Activated T-cell treated with anti-CD3 and anti-CD28 coated beads for 48 hours (primary cell): Measurements from ENCODE around the gene ALPL.
A peak's percentile ranks its signal among the peaks of the same experiment; 100 is the strongest.

Experiments
- DNase-seq: peaks from one replicate; pipeline ENCODE4 v3.0.0-alpha.2; 2020; ENCODE audit warnings: low read depth

Gene ALPL

DNA sequence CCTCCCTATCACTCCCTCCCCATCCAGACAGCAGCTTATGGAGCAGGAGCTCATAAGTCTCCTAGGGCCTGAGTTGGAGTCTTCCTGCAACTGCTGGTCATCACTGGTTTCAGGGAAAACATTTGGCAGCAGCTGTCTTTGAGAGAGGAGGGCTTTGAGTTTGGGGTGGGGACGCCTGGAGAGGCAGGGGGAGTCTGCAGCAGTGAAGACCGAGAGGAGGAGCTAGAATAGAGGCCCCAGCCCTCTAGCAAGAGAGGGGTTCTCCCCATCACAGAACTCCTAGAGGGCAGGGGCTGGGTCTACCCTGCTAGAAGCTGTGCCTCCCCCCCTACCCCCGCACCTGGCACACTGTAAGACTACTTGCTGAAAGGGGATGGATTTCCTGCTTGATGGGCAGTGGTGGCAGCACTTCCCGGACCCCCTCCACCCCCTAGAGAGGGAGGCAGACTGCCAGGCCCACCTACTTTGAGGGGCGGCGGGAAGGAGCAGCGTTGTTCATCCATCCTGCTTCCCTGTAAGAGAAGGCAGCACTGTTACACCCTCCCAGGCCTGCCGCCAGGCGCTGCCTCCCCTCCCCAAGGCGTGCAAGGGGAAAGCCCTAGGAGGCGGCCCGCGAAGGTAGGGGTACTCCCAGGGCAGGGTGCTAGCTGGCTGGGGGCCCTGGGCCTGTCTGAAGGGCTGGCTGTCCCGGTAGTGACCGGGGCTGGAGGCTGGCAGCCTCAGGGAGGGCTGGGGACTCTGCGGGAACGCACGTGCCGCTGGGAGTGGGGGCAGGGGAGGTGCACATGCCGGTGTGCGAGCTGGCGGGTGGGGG is 109.5 kb downstream of the ALPL start:
- DNase-seq: no peak

DNA sequence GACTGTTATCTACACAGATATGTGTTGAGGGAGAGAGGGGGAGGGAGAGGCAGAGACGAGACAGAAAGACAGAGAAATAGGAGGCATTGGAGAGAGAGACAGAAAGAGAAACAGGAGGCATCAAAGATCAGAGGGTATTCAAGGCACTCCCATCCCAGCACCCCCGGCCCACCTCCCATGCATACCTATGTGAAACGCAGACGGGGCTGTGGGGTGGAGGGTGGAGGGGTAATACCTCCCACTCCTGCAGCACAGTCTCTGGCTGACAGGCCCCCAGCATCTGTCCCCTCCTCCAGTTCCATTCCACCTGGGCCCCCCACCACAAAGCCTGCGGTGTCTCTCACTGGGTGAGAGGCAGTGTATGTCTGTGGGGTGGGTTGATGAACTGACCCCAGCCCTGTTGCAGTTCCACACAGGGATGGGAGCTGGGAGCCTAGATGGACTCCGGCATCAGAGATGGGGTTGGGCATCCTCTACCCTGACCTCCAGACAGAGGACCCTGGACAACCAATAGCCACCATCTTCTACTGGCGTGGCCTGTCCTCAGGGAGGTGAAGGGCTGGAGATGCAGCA is 110.2 kb downstream of the ALPL start:
- no peak for DNase-seq

DNA sequence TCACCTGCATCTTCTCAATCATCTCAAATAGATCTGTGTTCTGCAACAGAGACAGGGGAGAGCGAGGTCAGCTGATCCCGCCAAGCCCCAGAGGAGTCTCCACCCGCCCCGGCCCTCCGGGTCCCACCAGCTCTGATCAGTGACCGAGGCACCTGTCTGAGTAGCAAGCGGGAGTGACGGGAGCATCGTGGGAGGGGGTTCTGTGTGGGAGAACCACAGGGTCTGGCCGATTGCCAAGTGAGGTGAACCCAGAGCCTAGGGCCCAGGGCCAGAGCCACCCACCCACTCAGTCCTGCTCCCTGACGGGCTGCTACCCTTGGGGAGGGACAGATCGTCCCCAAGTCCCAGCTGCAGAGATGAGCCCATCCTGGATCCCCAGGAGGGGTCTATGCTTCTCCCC is 110.8 kb downstream of the ALPL start:
- DNase-seq: no peak

DNA sequence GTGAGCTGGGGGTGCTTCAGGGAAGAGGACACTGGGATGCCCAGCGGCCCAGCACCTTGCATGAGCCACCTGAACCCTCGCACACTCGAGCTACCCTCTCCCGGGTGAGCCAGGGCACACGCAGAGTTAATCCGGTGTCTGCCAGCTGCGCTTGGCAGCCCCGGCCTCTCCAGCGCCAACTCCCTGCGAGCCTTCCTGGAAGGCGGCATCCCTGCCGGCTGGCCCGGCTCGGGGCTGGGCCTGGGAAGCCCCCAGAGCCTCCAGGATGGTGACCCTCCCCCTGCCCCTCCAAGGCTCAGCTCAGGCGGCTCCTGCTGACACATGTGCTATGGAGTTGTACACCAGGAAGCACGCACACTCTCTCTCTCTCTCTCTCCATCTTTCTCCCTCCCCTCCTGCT is 111.3 kb downstream of the ALPL start:
- DNase-seq: no peak

DNA sequence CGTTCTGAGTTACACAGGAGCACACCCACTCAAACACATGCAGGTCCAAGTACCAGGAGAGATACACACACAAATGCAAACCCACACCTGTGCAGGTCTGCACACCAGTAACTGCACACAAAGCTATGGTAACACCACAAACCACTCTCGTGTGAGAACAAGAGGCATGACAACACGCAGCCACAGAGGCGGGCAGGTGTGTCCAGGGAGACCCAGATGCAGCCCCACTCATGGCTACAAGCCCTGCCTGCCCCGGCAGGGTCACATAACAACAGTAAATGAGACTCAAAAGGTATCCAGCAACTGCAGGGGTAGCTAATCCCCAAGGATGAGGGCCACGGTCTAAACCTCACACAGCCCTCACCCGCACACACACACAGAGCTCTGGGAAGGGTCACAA is 111.8 kb downstream of the ALPL start:
- DNase-seq: no peak

DNA sequence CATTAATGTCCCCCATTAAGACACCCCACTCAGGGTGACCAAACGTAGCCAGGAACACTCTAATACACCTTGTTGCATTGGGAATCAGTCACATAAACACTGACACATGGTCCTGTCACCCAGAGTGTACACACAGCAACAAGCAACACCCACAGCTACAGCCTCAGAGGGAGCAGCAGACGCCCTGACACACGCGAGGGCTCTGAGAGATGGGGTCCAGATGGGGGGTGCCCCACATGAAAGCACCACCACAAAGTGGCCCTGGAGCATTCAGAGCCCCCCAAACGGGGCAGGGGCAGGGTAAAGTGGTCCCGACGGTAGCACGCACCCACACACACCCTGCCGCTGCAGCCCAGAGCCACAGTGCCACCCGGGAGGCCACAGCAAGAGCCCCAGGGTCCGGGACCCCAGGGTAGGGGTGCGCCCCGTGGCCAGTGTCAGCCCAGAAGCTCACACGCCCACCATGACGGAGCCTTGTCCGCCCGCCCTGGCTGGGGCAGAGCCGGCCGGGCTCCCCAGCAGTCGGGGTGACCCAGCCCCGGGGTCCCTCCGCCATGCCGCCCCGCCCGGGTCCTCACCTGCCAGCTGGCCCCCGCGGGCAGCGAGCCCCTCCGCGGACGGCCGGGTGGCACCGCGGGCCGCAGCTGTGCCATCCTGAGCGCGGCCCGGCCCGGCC is 112.7 kb downstream of the ALPL start:
- DNase-seq: no peak

DNA sequence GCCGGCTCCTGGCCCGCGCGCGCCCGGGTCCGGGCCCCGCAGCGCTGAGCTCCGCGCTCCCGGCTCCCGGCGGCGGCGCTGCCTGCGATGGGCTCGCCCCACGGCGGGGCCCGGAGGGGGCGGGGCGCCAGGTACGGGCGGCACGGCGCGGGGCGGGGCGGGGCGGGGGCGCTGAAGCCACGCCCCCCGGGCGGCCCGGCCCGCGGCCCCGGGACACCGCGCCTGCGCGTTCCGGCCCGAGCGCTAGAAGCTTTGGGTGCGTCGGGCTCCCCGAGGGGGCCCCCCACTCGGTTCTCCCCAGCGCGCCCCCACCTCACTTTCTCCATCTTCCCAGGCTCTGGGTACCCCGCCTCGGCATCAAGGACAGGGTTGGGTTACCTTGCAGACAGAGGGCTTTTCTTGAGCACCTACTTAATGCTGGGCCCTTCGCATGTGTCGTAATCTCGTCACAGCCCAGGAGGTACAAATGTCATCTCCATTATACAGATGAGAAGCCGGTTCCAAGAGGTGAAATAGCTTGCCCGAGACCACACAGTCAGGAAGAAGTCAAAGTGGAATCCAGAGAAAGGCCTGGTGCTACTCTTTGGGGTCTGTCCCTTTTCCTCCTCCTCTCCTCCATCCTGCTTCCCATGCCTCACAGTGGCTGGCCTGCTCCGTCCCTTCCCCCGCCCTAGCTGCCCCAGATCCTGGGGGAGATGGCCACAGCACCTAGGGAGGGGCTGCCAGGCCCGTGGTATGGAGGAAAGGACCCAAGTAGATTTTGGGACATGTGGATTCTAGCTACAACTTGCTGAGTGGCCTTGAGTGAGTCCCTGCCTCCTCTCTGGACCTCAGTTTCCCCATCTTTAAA is 113.5 kb downstream of the ALPL start:
- peak; percentile 60 for DNase-seq

DNA sequence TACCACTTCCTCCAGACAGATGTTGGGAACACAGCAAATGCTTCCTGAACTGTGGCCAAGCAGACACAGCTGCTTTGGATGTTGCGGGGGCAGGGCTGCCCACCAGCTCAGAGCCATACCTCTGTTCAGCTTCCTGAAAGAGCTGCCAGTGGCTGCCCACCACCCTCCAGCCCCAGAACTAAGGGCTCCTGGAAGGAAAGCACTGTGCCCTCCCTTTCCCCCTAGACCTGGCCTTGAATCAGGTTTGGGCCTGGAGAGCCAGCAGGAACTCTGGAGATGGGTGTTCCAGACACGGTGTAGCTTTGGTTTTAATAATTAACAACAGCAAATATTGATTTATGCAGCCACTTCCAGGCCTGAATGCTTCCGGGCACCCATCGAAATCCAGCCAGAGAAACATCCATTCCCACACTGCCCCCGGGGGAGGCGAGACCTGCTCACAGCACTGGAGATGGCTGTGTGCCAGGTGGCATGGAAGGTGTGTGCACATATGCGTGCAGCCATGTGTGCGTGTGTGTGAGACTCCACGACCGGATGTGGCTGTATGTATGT is 114.3 kb downstream of the ALPL start:
- DNase-seq: no peak

DNA sequence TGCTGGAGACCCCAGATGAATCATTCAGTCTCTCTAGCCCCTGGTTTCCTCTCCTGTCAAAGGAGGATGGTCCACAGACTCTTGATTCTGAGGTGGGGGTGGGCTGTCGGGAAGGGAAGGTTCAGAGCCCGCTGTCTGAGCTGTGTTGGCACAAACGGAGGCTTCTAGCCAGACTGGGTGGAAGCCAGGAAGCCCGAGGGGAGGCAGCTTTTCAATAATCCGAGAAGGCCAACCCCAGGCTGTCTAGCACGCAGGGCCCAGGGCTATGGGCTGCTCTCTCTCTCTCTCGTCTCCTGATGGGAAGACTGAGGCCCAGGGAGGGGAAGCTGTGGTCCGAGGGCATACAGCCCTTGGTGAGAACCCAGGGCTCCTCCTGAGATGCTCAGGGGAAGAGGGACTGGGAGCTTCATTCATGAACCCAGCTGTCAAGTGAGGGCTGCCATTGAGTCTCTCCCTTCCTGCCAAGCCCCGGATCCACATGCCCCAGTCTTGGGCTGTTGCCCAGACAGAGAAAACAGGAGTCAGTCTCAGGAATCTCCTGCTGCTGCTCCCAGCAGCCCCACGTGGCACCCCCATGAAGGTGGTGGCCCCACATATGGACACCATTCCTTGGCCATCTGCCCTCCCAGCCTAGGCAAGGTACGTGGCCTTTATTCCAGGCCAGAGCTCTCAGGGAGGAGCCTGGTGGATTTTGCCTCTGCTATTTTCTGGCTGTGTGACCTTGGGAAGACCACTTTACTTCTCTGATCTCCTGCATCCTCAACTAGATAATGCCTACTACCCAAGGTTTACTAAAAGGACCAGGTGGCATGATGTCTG is 115.6 kb downstream of the ALPL start:
- no peak for DNase-seq

DNA sequence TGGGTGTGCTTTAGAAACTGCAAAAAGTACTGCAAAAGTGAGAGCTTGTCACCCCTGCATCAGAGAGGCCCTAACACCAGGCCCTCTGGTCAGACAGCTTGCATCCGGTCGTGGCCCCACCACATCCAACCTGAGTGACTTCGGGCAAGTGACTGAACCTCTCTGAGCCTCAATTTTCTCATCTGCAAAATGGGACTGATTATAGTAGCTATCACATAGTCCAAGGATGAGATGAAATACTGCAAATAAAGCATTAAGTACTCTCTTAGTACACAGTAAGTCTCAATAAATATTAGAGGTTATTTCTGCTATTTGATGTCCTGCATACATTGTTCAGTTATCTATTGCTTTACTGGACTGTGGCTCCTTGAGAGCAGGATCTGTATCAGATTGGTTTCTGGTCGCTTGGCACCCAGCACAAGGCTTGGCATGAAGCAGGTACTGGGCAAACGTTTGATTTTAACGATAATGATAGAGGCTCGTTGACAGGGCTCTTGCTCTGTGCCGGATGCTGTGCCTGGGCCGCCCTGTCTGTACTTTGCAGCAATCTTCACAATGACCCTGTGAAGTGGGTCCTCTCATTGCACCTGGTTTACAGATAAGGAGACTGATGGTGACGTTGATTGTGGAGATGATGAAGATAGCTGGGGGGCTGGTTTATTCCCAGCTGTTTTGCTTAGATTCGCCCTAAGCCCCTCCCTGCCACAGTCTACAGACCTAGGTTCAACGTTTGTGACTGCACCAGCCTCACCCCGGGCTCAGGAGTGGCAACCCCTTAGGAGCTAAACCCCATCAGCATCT is 116.4 kb downstream of the ALPL start:
- DNase-seq: no peak

DNA sequence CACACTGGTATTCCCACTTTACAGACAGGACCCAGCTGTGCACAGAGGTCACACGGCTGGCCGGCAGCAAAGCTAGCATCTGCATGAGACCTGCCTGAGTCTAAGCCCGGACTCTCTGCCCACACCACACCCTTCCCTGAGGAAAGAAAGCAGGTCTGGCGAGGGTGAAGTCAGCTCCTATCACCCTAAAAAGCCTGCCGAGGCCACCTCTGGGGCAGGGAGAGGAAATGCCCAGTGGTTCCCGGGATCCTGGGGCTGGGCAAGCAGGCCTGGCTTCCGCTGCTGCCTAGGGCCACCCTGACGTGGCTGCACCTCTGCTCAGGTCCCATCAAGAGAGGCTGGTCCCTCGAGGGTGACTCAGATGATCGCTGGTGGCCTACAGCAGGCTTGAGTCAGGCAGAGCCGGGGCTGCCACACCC is 117.7 kb downstream of the ALPL start:
- DNase-seq: no peak
